SU-DHL-6 (cell line): ENCODE measurements around the gene TSKS.

ENCODE experiments used
- H2AFZ ChIP-seq: fragments of 200-600 bp; sonication (generic); 2 replicates; pipeline ENCODE4 v1.6.1; 2014; ENCODE audit warnings: low read depth, mild to moderate bottlenecking, moderate library complexity, mixed read lengths, antibody characterized with exemption, low read length; ENCODE audit not compliant: severe bottlenecking
- H3F3A ChIP-seq: fragments of 200-600 bp; shearing (Covaris generic); 2 replicates; pipeline ENCODE4 v1.6.0; 2016; ENCODE audit warnings: antibody characterized with exemption, mild to moderate bottlenecking; ENCODE audit not compliant: insufficient read depth
- H3K27ac ChIP-seq: fragments of 200-600 bp; sonication (generic); 2 replicates; pipeline ENCODE4 v1.5.1; 2016; ENCODE audit warnings: low read depth, mild to moderate bottlenecking, low read length, moderate library complexity, mixed read lengths
- H3K27me3 ChIP-seq: fragments of 200-600 bp; sonication (generic), shearing (Covaris generic); 2 replicates; pipeline ENCODE4 v1.6.0; 2014; ENCODE audit warnings: mild to moderate bottlenecking, low read length
- H3K36me3 ChIP-seq: fragments of 200-600 bp; sonication (generic); 2 replicates; pipeline ENCODE4 v1.6.1; 2014; ENCODE audit warnings: mild to moderate bottlenecking, low read length, mixed read lengths
- H3K4me2 ChIP-seq: fragments of 300-600, 200-600 bp; shearing (Covaris generic), sonication (generic); 2 replicates; pipeline ENCODE4 v1.6.0; 2014; ENCODE audit warnings: low read length, low read depth, mild to moderate bottlenecking; ENCODE audit not compliant: poor library complexity, severe bottlenecking
- H3K4me3 ChIP-seq: fragments of 200-600 bp; sonication (generic); 2 replicates; pipeline ENCODE4 v1.5.1; 2014; ENCODE audit warnings: antibody characterized with exemption, low read length, mild to moderate bottlenecking, mixed read lengths; ENCODE audit not compliant: insufficient read depth, poor library complexity, severe bottlenecking
- H3K79me2 ChIP-seq: fragments of 200-600 bp; sonication (generic); 2 replicates; pipeline ENCODE4 v1.6.1; 2014; ENCODE audit warnings: mild to moderate bottlenecking, low read length, moderate library complexity; ENCODE audit not compliant: insufficient read depth
- H3K9ac ChIP-seq: fragments of 200-600 bp; sonication (generic); 2 replicates; pipeline ENCODE4 v1.7.0; 2014; ENCODE audit warnings: mild to moderate bottlenecking, low read length
- H3K9me2 ChIP-seq: fragments of 200-600 bp; sonication (generic); replicated peaks from 2 replicates; pipeline ENCODE4 v1.6.1; 2014; ENCODE audit warnings: low read length; ENCODE audit not compliant: insufficient read depth
- H3K9me3 ChIP-seq: fragments of 200-600 bp; sonication (generic); 2 replicates; pipeline ENCODE4 v1.6.1; 2014; ENCODE audit warnings: low read length, mixed read lengths; ENCODE audit not compliant: insufficient read depth
- H4K20me1 ChIP-seq: fragments of 200-600 bp; sonication (generic); 2 replicates; pipeline ENCODE4 v1.6.1; 2014; ENCODE audit warnings: low read depth, mild to moderate bottlenecking, antibody characterized with exemption, low read length, moderate library complexity, mixed read lengths
- CTCF ChIP-seq: fragments of 200-600 bp; sonication (generic); IDR thresholded peaks from one replicate; pipeline ENCODE4 v1.5.1; 2017; ENCODE audit warnings: antibody characterized with exemption, mild to moderate bottlenecking, low read length, moderate library complexity; ENCODE audit not compliant: insufficient read depth, poor library complexity, severe bottlenecking
- EZH2phosphoT487 ChIP-seq: fragments of 200-600 bp; sonication (generic), shearing (Covaris generic); conservative IDR thresholded peaks from 2 replicates; pipeline ENCODE4 v1.6.1; 2018; ENCODE audit warnings: mild to moderate bottlenecking, antibody characterized with exemption, low read length, moderate library complexity, mixed read lengths

TSKS gene

GRCh38 chr19:49770529-49770928, 7.4 kb upstream of the TSKS start:
- peaks cover 59% of the 10 kb centered on the region for H3K79me2 ChIP-seq
- no peaks in the 10 kb centered on the region for H3K9me3 ChIP-seq
- no peaks in the 10 kb centered on the region for H3K36me3 ChIP-seq
- H4K20me1 ChIP-seq: no peaks in the 10 kb centered on the region
- H3K27ac ChIP-seq: no peak overlapping the region
- TF ChIP-seq CTCF (no peak), EZH2phosphoT487 (no peak)
- no peak overlapping the region for H2AFZ ChIP-seq
- no peaks in the 10 kb centered on the region for H3F3A ChIP-seq
- H3K27me3 ChIP-seq: no peaks in the 10 kb centered on the region
- no peak overlapping the region for H3K4me3 ChIP-seq
- H3K9ac ChIP-seq: no peak overlapping the region
- H3K9me2 ChIP-seq: no peaks in the 10 kb centered on the region
- no peak overlapping the region for H3K4me2 ChIP-seq

GRCh38 chr19:49767967-49768581, 5.0 kb upstream of the TSKS start:
- H3K27ac ChIP-seq: no peak overlapping the region

GRCh38 chr19:49767381-49767780, 4.3 kb upstream of the TSKS start:
- Histone ChIP-seq H3K27ac (peak overlapping the region; percentile 24), H3K4me2 (peak overlapping the region; percentile 100), H3K36me3 (no peaks in the 10 kb centered on the region), H3K4me3 (peak overlapping the region; percentile 95), H2AFZ (peak overlapping the region; percentile 33), H3F3A (no peaks in the 10 kb centered on the region), H3K9me2 (no peaks in the 10 kb centered on the region), H4K20me1 (no peaks in the 10 kb centered on the region), H3K79me2 (peaks cover 42% of the 10 kb centered on the region), H3K27me3 (no peaks in the 10 kb centered on the region), H3K9ac (peak overlapping the region; percentile 93), H3K9me3 (no peaks in the 10 kb centered on the region)
- no peak for TF ChIP-seq EZH2phosphoT487
- no peak for TF ChIP-seq CTCF

More at GRCh38 chr19:49767967-49768581, 5.0 kb upstream of the TSKS start:
- peak overlapping the region; percentile 95 for H3K4me3 ChIP-seq
- no peak overlapping the region for H2AFZ ChIP-seq
- H3K9me2 ChIP-seq: no peaks in the 10 kb centered on the region
- no peaks in the 10 kb centered on the region for H3F3A ChIP-seq
- no peaks in the 10 kb centered on the region for H4K20me1 ChIP-seq
- H3K27me3 ChIP-seq: no peaks in the 10 kb centered on the region
- peaks cover 46% of the 10 kb centered on the region for H3K79me2 ChIP-seq
- H3K9ac ChIP-seq: peak overlapping the region; percentile 93
- no peak for TF ChIP-seq EZH2phosphoT487
- no peak for TF ChIP-seq CTCF
- H3K9me3 ChIP-seq: no peaks in the 10 kb centered on the region
- H3K36me3 ChIP-seq: no peaks in the 10 kb centered on the region
- peak overlapping the region; percentile 100 for H3K4me2 ChIP-seq
